Measurements from ENCODE around the gene LRRN1.

GRCh38 chr3:3847994-3848922, 49.0 kb downstream of the LRRN1 start:
- TF ChIP-seq CTCF (IDR thresholded peaks at IDR 0.05; ENCODE audit: low read depth, low read length) (no peak), EZH2phosphoT487 (IDR thresholded peaks at IDR 0.05; ENCODE audit: low read depth) (no peak)
